ENCODE measurements around the gene TPRG1L.
A peak's percentile ranks its signal among the peaks of the same experiment; 100 is the strongest.

The TPRG1L gene

DNA sequence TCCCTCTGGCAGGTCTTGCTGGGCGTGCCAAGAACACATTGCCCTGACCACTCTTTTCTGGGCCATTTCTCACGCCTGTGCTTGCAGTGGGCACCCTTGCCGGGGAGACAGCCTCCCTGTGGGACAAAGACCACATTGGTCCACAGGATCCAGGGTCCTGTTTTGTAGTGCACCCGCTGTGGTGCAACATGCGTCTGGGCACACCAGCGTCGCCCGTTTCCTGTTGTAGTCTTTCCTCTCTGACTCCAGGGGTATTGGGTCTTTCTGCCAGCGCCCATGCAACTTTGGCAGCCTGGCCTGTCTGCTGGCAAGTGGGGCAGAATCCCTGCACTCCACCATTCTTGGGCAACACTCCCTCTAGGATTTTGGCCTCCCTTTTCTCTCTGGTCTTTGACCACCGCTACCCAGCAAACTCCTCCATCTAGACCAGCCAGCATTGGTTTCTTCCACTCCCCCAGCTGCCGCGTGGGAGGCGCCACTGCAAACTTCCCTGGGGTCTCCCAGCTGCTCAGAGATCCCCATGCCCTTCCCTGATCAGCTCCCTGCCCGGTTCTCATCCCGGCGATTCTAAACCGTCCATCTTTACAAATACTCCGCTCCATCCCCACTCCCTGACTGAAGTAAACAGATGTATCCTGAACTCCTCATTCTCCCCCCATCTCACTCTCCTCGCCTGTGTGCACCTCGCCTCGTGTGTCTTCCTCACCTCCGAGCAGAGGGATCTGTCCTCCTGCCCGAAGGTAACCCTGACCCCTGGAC lies 1.2 kb upstream of the TPRG1L start:
- H3K27me3 ChIP-seq (ENCODE audit: control insufficient read depth in 1 of 2, insufficient read depth in 2 of 2, low read length in 2 of 2) = no peaks in the 10 kb centered on the region
- H3K4me3 ChIP-seq (ENCODE audit: low read depth in 1 of 2, low read length in 2 of 2) = peak overlapping the region; percentile 76 to 94
- peak overlapping the region; percentile 71 for H3K9ac ChIP-seq (ENCODE audit: low read length)
- peak overlapping the region; percentile 74 for H3K27ac ChIP-seq (ENCODE audit: low read depth, low read length)
- H3K36me3 ChIP-seq (ENCODE audit: insufficient read depth, low read length) = peaks cover 15% of the 10 kb centered on the region
- H3K9me3 ChIP-seq (ENCODE audit: low read length) = no peaks in the 10 kb centered on the region
- peaks cover 28% of the 10 kb centered on the region for H3K4me1 ChIP-seq (ENCODE audit: insufficient read depth, low read length)

- Histone ChIP-seq H3K36me3 (ENCODE audit: insufficient read depth, low read length) (peaks cover 32% of the 10 kb centered on the region), H3K4me1 (ENCODE audit: insufficient read depth, low read length) (peaks cover 23% of the 10 kb centered on the region), H3K27me3 (ENCODE audit: control insufficient read depth in 1 of 2, insufficient read depth in 2 of 2, low read length in 2 of 2) (no peaks in the 10 kb centered on the region), H3K9ac (ENCODE audit: low read length) (peak overlapping the region; percentile 18), H3K4me3 (ENCODE audit: low read depth in 1 of 2, low read length in 2 of 2) (peak overlapping the region; percentile 53 to 76), H3K9me3 (ENCODE audit: low read length) (no peaks in the 10 kb centered on the region), H3K27ac (ENCODE audit: low read depth, low read length) (peak overlapping the region; percentile 37)
These were observed 514 bp downstream of the TPRG1L start for GRCh38 chr1:3625151-3625907.

DNA sequence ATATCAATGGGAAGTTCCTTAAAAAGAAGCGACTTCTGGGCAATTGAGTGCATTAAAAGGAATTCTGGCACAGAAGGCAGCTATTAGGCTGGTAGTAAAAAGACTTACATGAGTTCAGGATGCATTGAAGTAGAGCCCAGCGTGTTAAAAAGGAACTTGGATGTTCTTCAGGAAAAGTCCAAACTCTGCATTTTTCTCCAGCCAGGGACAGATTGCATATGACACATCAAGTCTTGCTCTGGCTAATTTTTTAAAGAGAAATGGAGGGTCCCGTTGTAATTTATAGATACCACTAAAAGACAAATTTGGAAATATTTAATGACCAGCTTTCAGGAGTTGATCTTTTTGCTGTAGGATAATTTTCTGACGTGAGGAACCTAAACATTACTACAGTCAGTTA lies 1.2 kb downstream of the TPRG1L start:
- Histone ChIP-seq H3K9ac (ENCODE audit: low read length) (peak overlapping the region; percentile 18), H3K4me3 (ENCODE audit: low read depth in 1 of 2, low read length in 2 of 2) (peak overlapping the region in 1 of 2 donors; percentile 76), H3K27ac (ENCODE audit: low read depth, low read length) (peak overlapping the region; percentile 37), H3K9me3 (ENCODE audit: low read length) (no peaks in the 10 kb centered on the region), H3K36me3 (ENCODE audit: insufficient read depth, low read length) (peaks cover 34% of the 10 kb centered on the region), H3K27me3 (ENCODE audit: control insufficient read depth in 1 of 2, insufficient read depth in 2 of 2, low read length in 2 of 2) (no peaks in the 10 kb centered on the region), H3K4me1 (ENCODE audit: insufficient read depth, low read length) (peaks cover 20% of the 10 kb centered on the region)

DNA sequence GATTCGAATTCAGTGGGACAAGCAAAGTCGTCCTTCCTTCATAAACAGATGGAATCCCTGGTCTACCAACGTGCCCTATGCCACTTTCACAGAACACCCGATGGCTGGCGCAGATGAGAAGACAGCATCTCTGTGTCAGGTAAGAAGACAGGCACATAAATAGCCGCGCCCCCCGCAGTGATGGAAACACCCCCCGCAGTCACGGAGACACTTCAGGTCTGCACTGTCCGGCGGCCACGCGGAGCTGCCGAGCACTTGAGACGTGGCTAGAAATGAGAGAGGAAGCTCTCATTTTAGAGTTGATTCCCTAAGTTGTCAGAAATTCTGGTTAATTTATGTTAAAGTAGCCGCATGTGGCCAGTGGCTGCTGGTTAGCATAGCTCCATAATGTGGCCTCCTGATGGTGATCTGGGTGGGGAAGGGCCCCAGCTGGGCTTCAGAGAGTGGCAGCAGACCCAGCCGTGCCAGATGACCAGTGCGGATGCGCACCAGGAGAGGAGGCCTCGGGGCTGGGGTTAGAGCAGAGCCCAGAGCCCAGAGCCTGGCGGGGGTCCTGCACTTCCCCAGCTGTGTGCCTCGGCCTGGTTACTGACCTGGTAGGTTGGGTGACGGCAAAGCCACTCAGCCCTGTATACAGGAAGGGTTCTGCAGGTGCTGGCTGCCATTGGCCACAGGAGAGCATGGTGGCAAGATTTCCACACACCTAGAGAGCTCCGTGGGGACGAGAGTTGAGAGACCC lies 2.9 kb downstream of the TPRG1L start:
- Histone ChIP-seq H3K27ac (ENCODE audit: low read depth, low read length) (no peak overlapping the region), H3K36me3 (ENCODE audit: insufficient read depth, low read length) (peaks cover 46% of the 10 kb centered on the region), H3K9ac (ENCODE audit: low read length) (no peak overlapping the region), H3K4me3 (ENCODE audit: low read depth in 1 of 2, low read length in 2 of 2) (no peak overlapping the region), H3K9me3 (ENCODE audit: low read length) (no peaks in the 10 kb centered on the region), H3K4me1 (ENCODE audit: insufficient read depth, low read length) (peaks cover 20% of the 10 kb centered on the region), H3K27me3 (ENCODE audit: control insufficient read depth in 1 of 2, insufficient read depth in 2 of 2, low read length in 2 of 2) (no peaks in the 10 kb centered on the region)

- peaks cover 53% of the 10 kb centered on the region for H3K36me3 ChIP-seq (ENCODE audit: insufficient read depth, low read length)
- H3K4me3 ChIP-seq (ENCODE audit: low read depth in 1 of 2, low read length in 2 of 2) = no peak overlapping the region
- peaks cover 13% of the 10 kb centered on the region for H3K4me1 ChIP-seq (ENCODE audit: insufficient read depth, low read length)
These were observed 3.6 kb downstream of the TPRG1L start for GRCh38 chr1:3628445-3628844.

DNA sequence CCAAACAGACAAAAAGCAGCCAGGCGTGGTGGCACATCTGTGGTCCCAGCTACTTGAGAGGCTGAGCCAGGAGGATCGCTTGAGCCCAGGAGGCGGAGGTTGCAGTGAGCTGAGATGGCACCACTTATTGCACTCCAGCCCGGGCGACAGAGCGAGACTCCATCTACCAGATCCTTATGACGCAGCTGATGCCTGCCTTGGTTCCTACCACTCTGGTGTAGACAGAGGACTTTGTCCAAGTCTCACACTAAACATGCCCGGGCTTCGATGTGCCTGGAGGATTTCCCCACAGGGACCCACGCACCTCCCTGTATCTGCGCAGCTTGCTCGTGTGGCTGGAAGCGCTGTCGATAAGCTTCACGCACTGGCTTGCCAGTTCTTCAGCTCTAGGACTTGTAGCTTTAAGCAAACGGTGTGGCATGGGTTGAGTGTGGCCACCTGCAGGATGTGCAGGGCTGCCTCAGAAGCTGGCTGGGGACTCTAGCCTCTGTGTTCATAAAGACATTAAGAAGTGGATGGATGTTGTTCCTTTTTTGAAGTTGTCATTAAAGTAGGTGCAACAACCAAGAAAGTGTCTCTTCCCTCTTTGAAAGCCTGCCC lies 4.8 kb downstream of the TPRG1L start:
- H3K36me3 ChIP-seq (ENCODE audit: insufficient read depth, low read length) = peaks cover 63% of the 10 kb centered on the region

More at GRCh38 chr1:3628445-3628844, 3.6 kb downstream of the TPRG1L start:
- Histone ChIP-seq H3K27ac (ENCODE audit: low read depth, low read length) (no peak overlapping the region), H3K9me3 (ENCODE audit: low read length) (no peaks in the 10 kb centered on the region), H3K9ac (ENCODE audit: low read length) (no peak overlapping the region), H3K27me3 (ENCODE audit: control insufficient read depth in 1 of 2, insufficient read depth in 2 of 2, low read length in 2 of 2) (no peaks in the 10 kb centered on the region)

GRCh38 chr1:3630161-3630611 lies 5.4 kb downstream of the TPRG1L start:
- Histone ChIP-seq H3K9ac (ENCODE audit: low read length) (no peak overlapping the region), H3K4me3 (ENCODE audit: low read depth in 1 of 2, low read length in 2 of 2) (no peak overlapping the region), H3K27ac (ENCODE audit: low read depth, low read length) (no peak overlapping the region), H3K27me3 (ENCODE audit: control insufficient read depth in 1 of 2, insufficient read depth in 2 of 2, low read length in 2 of 2) (no peaks in the 10 kb centered on the region), H3K9me3 (ENCODE audit: low read length) (no peaks in the 10 kb centered on the region), H3K4me1 (ENCODE audit: insufficient read depth, low read length) (peaks cover 8% of the 10 kb centered on the region), H3K36me3 (ENCODE audit: insufficient read depth, low read length) (peaks cover 69% of the 10 kb centered on the region)

More for the DNA sequence above, 4.8 kb downstream of the TPRG1L start:
- Histone ChIP-seq H3K4me1 (ENCODE audit: insufficient read depth, low read length) (peaks cover 8% of the 10 kb centered on the region), H3K9ac (ENCODE audit: low read length) (no peak overlapping the region), H3K27me3 (ENCODE audit: control insufficient read depth in 1 of 2, insufficient read depth in 2 of 2, low read length in 2 of 2) (no peaks in the 10 kb centered on the region), H3K9me3 (ENCODE audit: low read length) (no peaks in the 10 kb centered on the region), H3K27ac (ENCODE audit: low read depth, low read length) (no peak overlapping the region), H3K4me3 (ENCODE audit: low read depth in 1 of 2, low read length in 2 of 2) (no peak overlapping the region)

- Histone ChIP-seq H3K9me3 (ENCODE audit: low read length) (no peaks in the 10 kb centered on the region), H3K27me3 (ENCODE audit: control insufficient read depth in 1 of 2, insufficient read depth in 2 of 2, low read length in 2 of 2) (no peaks in the 10 kb centered on the region), H3K4me3 (ENCODE audit: low read depth in 1 of 2, low read length in 2 of 2) (no peak overlapping the region), H3K4me1 (ENCODE audit: insufficient read depth, low read length) (peaks cover 3% of the 10 kb centered on the region), H3K27ac (ENCODE audit: low read depth, low read length) (no peak overlapping the region), H3K9ac (ENCODE audit: low read length) (no peak overlapping the region), H3K36me3 (ENCODE audit: insufficient read depth, low read length) (peaks cover 75% of the 10 kb centered on the region)
These were observed 6.1 kb downstream of the TPRG1L start for GRCh38 chr1:3630914-3631313.

- Histone ChIP-seq H3K9me3 (ENCODE audit: low read length) (no peaks in the 10 kb centered on the region), H3K27ac (ENCODE audit: low read depth, low read length) (no peak overlapping the region), H3K36me3 (ENCODE audit: insufficient read depth, low read length) (peaks cover 82% of the 10 kb centered on the region), H3K27me3 (ENCODE audit: control insufficient read depth in 1 of 2, insufficient read depth in 2 of 2, low read length in 2 of 2) (no peaks in the 10 kb centered on the region), H3K9ac (ENCODE audit: low read length) (no peak overlapping the region), H3K4me1 (ENCODE audit: insufficient read depth, low read length) (no peaks in the 10 kb centered on the region), H3K4me3 (ENCODE audit: low read depth in 1 of 2, low read length in 2 of 2) (no peak overlapping the region)
These were observed 6.8 kb downstream of the TPRG1L start for GRCh38 chr1:3631320-3632260.

DNA sequence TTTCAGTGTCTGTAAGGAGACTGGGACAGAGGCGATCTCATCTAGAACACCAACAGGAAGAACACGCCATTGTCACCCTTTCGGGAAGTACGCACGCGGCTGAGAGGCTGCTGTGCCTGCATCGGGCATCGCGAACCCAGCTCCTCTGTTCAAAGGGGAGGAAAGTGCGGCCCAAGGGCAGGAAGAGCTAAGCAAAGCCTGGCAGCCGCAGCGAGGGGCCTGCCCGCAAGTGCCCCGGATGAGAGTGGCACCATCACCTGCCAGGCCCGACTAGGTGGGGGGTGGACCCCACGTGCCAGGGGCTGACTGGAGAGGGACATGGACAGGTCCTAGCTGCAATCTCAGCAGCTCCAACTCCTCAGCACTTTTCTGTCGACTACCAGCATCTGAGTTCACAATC lies 7.5 kb downstream of the TPRG1L start:
- H3K36me3 ChIP-seq (ENCODE audit: insufficient read depth, low read length) = peaks cover 87% of the 10 kb centered on the region
- no peaks in the 10 kb centered on the region for H3K27me3 ChIP-seq (ENCODE audit: control insufficient read depth in 1 of 2, insufficient read depth in 2 of 2, low read length in 2 of 2)
- H3K4me3 ChIP-seq (ENCODE audit: low read depth in 1 of 2, low read length in 2 of 2) = no peak overlapping the region
- no peaks in the 10 kb centered on the region for H3K4me1 ChIP-seq (ENCODE audit: insufficient read depth, low read length)
- no peak overlapping the region for H3K27ac ChIP-seq (ENCODE audit: low read depth, low read length)
- no peaks in the 10 kb centered on the region for H3K9me3 ChIP-seq (ENCODE audit: low read length)
- H3K9ac ChIP-seq (ENCODE audit: low read length) = no peak overlapping the region
